Iris pigment epithelial cell (primary cell): Measurements from ENCODE around the gene TRMT10B.
"Not testable (repeated sequence)": the region's sequence is repeated elsewhere in the genome, so short reads cannot be mapped to it uniquely, and the experiment has no call there.

Source experiments
- DNase-seq: peaks from one replicate; pipeline ENCODE4 v3.0.0-alpha.2; 2011; ENCODE audit warnings: low read depth

The TRMT10B gene

DNA sequence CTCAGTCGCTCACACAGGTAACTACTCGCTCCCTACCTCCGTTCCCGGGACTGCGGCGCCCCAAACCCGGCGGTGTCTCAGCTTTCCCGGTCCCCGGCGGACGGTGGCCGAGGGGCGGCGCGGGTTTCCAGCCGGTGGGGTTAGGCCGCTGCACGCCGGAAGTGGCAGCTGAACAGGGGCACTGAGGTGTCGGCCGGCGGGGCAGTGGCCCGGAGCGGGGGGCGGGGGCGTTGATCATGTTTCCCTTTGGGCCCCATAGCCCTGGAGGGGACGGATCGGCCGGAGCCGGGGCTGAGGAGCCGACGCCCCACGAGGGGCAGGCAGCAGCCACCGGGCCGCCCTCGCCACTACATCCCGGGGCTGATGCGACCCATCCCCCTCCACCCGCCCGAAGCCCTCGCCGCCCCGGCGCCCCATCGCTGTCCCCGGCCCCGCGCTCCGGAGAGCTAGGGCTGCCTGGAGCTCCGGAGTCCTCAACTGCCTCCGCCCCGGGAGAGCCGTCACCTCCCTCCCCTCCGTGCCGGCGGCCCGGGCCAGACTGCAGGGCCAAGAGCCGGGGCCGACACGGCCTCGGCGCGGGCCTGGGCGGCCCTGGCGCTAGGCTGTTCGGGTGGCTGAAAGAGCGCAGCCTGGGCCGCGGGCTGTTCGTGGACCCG is 47.2 kb downstream of the TRMT10B start, which contains the start of gene DCAF10:
DCAF10 (plus strand) TSS at position 167 of the 656 bp plus-strand sequence; CDS start at position 237, 70 bp downstream.
- DNase-seq, result peak; percentile 83

DNA sequence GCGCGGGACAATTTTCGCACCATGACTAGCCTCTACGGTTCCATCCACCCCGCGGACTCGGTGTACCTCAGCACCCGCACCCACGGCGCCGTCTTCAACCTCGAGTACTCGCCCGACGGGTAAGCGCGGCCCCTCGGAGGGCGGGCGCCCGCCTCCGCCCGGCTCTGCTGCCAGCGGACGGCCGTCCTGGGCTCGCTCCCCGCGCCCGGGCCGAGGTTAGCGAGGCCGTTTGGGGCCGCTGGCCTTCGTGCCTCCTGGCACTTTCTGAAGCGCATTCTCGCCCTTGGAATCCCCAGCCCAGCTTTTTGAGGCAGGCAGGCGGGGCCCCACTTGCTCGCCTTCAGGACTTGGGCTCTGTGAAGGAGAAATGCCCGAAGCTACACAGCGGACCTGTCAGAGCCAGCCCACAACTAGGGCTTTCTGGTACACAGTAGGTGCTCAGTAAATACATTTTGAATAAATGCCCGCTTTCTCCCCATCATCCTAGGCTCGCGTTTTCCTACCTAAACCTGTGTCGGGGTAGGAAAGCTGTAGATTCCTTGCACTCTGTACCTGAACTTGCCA is 47.8 kb downstream of the TRMT10B start:
- peak; percentile 32 for DNase-seq

DNA sequence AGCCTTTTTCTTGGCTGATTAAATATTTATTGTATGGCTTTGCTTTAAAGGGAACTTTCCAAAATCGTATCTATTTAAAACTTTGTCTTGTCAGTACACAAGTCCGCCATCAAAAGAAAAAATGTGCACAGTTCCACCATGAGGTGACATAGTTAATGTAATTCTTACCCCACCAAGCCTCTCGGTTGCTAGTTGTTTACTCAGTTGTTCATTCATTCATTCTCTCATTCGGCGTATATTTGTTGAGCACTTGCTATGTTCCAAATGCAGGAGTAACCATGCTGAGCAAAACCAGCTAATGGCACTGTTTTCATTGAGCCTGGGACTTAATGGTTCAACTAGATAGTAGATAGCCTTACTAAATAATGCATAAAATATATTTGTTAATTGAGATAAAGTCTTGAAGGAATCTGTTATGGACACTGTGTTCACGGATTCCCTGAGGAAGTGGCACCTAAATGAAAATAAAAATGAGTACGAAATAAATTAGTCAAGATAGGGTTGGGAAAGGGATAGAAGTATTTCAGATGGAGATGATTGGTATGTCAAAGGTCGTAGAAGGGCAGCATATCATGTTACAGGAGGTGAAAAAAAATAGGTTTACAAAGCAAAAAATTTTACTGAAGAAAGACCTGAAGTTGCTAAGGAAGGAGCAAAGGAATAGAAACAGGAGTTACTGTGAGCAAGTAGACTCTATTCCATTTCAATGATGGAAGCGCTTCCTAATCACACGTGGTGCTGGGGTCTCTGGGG is 48.5 kb downstream of the TRMT10B start:
- DNase-seq, result no peak

DNA sequence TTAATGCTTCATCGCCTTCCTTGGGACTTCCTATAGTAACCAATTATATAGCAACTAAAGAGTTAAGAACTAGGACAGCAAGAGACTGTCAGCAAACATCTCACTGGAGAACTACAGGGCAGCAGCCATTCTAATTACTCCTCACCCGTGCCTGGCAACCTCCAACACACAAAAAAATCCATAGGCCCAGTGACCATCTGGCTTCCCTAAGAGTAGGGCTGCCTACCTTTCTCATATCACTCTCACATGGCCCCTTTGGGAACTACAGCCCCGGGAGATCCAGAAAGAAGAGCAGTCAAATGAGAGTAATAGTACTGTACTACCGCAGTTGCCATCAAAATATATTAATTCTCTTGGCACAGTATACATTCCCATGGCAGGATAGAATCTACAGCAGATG is 52.7 kb downstream of the TRMT10B start:
- no peak for DNase-seq

DNA sequence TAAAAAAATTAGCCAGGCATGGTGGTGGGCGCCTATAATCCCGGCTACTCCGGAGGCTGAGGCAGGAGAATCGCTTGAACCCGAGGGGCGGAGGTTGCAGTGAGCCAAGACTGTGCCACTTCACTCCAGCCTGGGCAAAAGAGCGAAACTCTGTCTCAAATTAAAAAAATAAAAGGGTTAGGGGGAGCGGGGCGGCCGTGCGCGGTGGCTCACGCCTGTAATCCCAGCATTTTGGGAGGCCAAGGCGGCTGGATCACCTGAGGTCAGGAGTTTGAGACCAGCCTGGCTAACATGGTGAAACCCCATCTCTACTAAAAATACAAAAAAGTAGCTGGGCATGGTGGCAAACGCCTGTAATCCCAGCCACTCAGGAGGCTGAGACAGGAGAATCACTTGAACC is 56.1 kb downstream of the TRMT10B start:
- not testable (repeated sequence) for DNase-seq

DNA sequence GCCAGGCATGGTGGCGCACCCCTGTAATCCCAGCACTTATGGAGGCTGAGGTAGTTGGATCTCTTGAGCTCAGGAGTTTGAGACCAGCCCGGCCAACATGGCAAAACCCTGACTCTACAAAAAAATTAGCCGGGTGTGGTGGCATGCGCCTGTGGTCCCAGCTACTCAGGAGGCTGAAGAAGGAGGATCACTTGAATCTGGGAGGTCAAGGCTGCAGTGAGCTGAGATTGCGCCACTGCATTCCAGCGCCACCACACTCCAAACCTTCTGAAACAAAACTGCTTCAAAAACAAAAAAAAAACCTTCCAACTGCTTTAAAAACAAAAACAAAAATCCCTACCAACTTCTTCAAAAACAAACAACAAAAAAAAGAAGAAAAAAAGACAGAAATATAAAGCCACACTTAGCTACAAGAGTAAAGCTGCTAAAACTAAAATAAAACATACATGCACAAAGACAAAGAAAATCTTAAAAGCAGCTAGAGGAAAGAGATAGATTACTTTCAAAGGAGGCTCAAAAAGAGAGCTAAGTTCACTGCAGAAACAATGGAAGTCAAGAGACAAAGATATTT is 58.4 kb downstream of the TRMT10B start:
- DNase-seq, result no peak

DNA sequence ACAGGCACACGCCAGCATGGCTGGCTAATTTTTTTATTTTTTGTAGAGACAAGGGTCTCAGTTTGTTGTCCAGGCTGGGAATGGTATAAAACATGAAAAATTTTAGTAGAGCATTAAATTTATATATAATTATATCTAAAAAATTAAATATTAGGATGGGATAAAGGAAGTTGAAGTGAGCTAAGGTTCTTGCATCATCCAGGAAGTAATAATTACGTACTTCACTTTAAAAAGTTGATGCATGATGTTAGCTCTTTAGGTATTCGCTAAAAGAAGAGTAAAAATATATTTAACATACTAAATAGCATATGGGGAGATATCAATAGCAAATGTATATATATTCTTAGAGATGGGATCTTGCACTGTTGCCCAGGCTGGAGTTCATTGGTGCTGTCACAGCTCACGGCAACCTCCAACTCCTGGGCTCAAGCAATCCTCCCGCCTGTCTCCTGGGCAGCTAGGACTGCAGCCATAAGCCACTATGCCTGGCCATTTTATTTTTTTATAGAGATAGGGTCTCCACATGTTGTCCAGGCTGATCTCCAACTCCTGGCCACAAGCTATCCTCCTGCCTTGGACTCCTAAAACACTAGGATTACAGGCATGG is 59.3 kb downstream of the TRMT10B start:
- DNase-seq, result no peak

DNA sequence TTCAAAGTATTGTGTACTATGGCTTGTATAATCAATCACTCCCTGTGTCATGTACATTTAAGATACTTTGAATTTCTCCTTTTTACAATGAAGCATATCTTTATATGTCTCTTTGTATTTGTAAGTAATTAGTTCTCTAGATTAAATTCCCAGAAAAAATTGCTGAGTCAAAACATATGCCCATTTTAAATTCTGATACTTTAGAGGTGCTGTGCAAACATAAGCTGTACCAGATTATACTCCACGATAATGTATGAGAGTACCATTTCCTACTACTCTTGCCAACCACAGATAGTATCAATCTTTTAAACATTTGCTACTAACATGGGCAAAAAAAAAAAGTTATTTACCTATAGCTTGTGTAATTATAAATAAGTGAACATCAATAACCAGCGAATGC is 65.2 kb downstream of the TRMT10B start:
- DNase-seq, result no peak

DNA sequence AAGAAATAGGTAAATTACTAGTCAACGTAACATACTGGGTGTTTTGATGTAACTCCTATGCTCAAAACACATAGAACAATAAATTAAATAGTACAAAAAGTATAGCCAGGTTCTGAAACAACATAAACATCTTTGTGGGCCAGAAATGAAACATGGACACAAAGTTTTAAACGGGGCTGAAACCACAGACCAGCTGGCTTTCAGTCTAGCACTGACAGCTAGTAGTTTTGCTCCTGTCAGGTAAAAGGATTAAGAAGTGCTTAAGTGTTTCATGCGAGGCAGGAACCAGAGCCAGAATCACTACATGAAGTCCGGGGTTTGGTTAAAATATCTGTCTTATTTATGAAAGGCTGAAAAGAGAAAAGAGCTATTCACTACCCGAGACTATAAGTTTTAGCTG is 66.5 kb downstream of the TRMT10B start:
- no peak for DNase-seq

DNA sequence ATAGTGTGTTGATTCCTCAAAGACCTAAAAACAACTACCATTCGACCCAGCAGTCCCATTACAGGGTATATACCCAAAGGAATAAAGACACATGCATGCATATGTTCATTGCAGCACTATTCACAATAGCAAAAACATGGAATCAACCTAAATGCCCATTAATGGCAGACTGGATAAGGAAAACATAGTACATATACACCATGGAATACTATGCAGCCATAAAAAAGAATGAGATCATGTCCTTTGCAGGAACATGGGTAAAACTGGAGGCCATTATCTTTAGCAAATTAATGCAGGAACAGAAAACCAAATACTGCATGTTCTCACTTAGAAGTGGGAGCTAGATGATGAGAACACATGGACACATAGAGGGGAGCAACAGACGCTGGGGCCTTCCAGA is 71.6 kb downstream of the TRMT10B start:
- DNase-seq, result not testable (repeated sequence)

DNA sequence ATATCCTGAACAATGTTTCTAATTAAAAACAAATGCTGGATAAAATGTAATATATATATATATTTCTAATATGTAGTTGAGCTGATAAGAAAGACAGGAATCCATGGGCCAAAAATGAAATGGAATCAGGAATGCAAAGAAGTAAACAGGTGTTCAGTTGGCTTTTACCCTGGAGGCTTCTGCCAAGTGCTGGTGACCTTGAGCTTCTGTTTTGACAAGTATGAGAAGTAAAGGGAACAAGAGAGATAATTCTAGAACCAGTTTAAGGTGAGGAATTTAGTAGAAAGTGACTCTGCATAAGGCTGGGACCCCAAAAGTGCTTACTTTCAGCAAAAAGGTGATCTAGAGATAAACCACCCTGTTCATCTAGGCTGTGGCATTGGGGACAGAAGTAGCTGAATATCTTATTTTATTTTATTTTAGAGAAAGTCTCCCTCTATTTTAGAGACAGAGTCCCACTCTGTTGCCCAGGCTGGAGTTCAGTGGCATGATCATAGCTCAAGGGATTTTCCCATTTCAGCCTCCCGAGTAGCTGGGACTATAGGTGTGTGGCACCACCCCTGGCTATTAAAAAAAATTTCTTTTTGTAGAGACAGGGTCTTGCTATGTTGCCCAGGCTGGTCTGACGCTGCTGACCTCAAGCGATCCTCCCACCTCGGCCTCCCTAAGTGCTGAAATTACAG is 74.0 kb downstream of the TRMT10B start:
- no peak for DNase-seq
